MG63 (cell line): ENCODE results near the gene SLC39A5. TPM values are rescaled to one million over a fixed set of nuclear protein-coding genes. Genes with fewer than 3 reads are reported as not detected.
A peak's percentile ranks its signal among the peaks of the same experiment; 100 is the strongest.

Experiments
- DNase-seq: peaks from one replicate; pipeline ENCODE4 v3.0.0-alpha.2; 2020
- H3K27me3 ChIP-seq: fragments of 250-450 bp; sonication (Bioruptor Pico); 2 replicates; pipeline ENCODE4 v1.5.1; 2020; ENCODE audit warnings: mild to moderate bottlenecking, moderate library complexity
- H3K36me3 ChIP-seq: fragments of 250-450 bp; sonication (Bioruptor Pico); 2 replicates; pipeline ENCODE4 v1.5.1; 2020; ENCODE audit warnings: mild to moderate bottlenecking, moderate library complexity
- H3K4me3 ChIP-seq: fragments of 250-450 bp; sonication (Bioruptor Pico); 2 replicates; pipeline ENCODE4 v1.5.1; 2020; ENCODE audit warnings: mild to moderate bottlenecking, moderate library complexity
- H3K9me3 ChIP-seq: fragments of 250-450 bp; sonication (Bioruptor Pico); 2 replicates; pipeline ENCODE4 v1.5.1; 2020; ENCODE audit warnings: mild to moderate bottlenecking, moderate library complexity
- total RNA-seq: library from RNA; depleted of rRNA; stranded (reverse); fragments of >200 nt; shearing (Covaris generic); gene quantifications from 2 replicates; pipeline ENCODE4 v1.2.3, GENCODE V29; 2014; ENCODE audit warnings: low replicate concordance

The SLC39A5 gene
- total RNA-seq, 1 experiment from 2014 or later: not detected

DNA sequence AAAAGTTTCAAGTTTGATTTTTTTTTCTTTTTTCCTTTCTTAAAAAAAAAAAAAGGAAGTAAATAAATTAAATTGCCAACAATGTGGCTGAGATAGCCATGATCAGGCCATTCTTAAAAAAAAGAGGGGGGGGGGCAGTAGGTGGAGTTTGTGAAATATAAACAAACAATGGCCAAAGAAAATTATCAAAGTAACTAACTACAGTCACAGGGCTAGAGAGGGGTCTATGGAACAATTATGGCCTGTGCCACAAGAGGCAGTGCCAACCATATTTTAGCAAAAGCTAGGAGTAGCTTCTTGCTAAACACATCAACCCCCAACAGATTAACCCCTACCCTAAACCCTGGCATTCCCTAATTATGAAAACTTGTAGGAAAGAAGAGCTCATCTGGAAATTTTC lies 24.4 kb upstream of the SLC39A5 start:
- Histone ChIP-seq H3K36me3 (peaks cover 54% of the 10 kb centered on the region), H3K4me3 (no peak overlapping the region), H3K9me3 (no peaks in the 10 kb centered on the region), H3K27me3 (no peaks in the 10 kb centered on the region)
- DNase-seq: no peak

DNA sequence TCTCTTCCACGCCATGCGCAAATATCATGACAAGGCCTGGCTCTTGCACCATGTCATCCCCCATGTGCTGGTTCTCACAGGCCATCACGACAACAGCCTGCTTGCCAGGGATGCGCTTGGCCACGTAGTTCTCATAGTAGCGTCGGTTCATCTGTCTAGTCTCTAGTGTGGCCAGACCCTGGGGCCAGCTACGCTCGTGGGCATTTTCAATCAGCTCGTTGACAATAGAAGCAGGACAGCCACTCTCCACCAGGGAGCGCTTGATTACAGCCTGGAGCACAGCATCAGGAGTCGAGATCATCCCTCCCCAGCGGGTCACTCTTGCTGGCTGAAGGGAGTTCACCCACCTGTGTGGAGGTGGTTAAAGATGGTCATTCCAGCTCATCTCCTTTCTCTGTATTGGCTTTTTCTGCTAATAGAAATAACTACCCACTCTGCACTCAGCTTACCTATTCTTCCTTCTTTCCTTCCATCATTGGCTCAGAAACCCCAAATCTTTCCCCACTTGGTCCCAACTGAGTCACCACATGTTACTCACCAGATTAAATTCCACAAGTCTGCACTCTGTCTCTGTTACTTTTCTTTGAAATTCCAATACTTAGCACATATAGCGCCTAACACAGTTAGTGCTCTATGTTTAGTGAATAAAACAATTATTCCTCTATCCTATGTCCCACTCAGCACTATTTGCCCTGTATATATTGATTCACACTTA lies 23.2 kb upstream of the SLC39A5 start:
- H3K27me3 ChIP-seq: no peaks in the 10 kb centered on the region
- H3K4me3 ChIP-seq: no peak overlapping the region
- no peaks in the 10 kb centered on the region for H3K9me3 ChIP-seq
- peak; percentile 34 for DNase-seq
- peaks cover 66% of the 10 kb centered on the region for H3K36me3 ChIP-seq

DNA sequence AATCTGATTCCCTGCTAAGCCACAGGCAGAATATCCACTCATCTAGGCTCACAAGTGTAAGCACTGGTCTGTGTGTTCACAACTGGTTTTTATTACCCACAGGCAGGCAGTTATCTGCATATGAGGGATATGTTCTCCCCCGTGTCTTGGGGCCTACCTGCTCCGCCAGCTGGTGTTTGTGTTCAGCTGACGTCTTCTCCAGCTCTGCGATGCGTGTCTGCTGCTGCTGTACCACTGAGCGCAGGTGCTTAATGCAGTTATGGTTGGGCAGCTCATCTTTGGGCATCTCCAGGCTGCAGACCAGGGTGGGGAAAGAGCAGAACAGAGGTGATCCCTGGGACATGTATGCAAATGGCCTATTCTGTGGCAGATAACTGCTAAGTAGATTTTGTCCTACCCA lies 21.8 kb upstream of the SLC39A5 start:
- no peaks in the 10 kb centered on the region for H3K27me3 ChIP-seq
- DNase-seq: no peak
- H3K9me3 ChIP-seq: no peaks in the 10 kb centered on the region
- peaks cover 79% of the 10 kb centered on the region for H3K36me3 ChIP-seq
- H3K4me3 ChIP-seq: no peak overlapping the region

DNA sequence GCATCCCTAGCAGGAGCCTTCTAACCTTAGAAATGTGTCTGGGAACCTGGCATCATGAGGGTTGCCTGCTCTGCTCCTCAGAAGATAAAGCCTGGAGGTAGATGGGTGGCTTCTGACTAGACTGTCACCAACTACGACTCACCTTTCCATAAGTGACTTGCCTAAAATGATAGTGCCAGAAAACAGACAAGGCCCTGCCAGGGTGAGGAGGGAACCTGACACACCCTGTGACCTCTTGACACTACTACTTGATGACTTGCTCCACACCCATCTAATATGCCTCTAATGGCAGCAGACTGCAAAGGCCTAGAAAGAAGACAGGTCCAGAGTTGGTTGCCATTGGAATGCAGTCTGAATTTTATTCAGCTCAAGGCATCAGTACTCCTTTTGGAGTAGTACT lies 17.5 kb upstream of the SLC39A5 start:
- H3K36me3 ChIP-seq: peaks cover 82% of the 10 kb centered on the region

DNA sequence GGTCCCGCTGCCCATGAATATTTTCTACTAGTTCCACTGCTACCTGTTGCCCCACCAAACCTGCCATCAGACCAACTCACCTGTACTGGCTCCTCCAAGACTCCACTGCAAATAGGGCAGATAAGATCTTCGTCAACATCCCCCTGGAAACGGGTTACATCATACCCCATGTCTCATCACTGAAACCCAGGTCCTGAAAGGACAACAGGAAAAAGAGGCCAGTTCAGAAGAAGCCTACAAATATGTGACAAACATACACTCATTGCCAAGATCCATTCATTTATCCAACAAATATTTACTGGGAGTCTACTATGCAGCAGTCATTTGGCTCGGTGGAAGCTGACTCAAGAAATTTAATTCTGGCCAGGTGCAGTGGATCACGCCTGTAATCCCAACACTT lies 16.0 kb upstream of the SLC39A5 start:
- no peaks in the 10 kb centered on the region for H3K27me3 ChIP-seq
- peaks cover 74% of the 10 kb centered on the region for H3K36me3 ChIP-seq
- no peak for DNase-seq
- H3K9me3 ChIP-seq: no peaks in the 10 kb centered on the region
- H3K4me3 ChIP-seq: no peak overlapping the region

More for the DNA sequence above, 17.5 kb upstream of the SLC39A5 start:
- H3K27me3 ChIP-seq: no peaks in the 10 kb centered on the region
- H3K4me3 ChIP-seq: no peak overlapping the region
- DNase-seq: no peak
- H3K9me3 ChIP-seq: no peaks in the 10 kb centered on the region

DNA sequence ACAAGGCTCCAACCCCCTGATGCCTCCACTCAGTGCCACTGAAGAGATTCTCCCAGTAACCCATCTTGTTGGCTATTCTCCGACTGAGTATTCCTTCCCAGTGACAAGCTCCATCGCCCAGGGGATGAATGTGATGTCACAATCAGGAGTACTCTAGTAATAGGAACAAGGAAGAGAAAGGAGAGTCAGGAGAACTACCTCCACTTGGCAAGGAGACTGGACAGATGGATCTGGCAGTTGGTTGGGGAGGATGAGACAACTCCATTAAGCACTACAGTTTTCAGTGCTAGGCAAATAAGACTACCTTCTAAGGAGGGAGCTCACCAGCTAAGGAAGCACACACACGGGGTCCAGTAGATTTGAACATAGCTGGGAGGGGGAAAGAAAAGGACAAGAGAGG lies 13.4 kb upstream of the SLC39A5 start:
- no peak overlapping the region for H3K4me3 ChIP-seq
- no peaks in the 10 kb centered on the region for H3K9me3 ChIP-seq
- H3K27me3 ChIP-seq: no peaks in the 10 kb centered on the region
- H3K36me3 ChIP-seq: peaks cover 52% of the 10 kb centered on the region
- no peak for DNase-seq

DNA sequence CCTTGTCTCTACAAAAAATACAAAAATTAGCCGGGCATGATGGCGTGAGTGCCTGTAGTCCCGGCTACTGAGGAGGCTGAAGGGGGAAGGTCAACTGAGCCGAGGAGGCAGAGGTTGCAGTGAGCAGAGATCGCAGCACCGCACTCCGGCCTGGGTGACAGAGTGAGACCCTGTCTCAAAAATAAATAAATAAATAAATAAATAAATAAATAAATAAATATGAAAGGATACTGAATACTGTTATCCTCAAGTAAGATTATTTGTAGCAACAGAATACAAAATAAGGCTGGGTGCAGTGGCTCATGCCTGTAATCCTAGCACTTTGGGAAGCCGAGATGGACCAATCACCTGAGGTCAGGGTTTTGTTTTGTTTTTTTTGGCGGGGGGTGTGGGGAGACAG lies 10.0 kb upstream of the SLC39A5 start:
- Histone ChIP-seq H3K9me3 (no peaks in the 10 kb centered on the region), H3K4me3 (no peak overlapping the region), H3K27me3 (no peaks in the 10 kb centered on the region), H3K36me3 (peaks cover 21% of the 10 kb centered on the region)
- no peak for DNase-seq

DNA sequence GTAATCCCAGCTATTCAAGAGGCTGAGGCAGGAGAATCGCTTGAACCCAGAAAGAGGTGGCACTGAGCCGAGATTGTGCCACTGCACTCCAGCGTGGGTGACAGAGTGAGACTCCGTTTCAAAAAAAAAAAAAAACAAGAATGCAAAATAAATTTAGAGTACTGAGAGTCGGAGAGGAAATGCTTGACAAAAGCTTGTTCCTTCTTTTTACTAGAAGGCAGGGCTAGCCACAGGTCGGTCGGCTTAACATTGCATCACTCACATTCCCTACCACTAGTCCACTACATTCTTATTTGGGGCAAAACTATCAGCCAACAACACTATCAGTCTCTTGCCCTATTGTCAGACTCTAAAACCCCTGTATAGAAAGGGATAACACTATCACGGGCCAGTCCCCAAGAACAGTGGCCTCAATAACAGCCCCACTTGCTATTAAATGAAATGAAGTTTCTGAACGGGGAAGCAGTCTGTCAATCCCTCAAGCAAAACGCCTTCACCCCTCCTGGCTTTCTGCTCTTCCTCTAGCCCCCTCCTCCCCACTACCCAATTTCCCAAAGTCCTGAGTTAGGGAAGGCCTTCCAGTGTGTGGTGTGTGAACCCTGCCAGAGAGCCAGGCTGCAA lies 9.1 kb upstream of the SLC39A5 start:
- H3K9me3 ChIP-seq: no peaks in the 10 kb centered on the region
- H3K36me3 ChIP-seq: peaks cover 13% of the 10 kb centered on the region
- no peaks in the 10 kb centered on the region for H3K27me3 ChIP-seq
- H3K4me3 ChIP-seq: peak overlapping the region; percentile 97
- no peak for DNase-seq

DNA sequence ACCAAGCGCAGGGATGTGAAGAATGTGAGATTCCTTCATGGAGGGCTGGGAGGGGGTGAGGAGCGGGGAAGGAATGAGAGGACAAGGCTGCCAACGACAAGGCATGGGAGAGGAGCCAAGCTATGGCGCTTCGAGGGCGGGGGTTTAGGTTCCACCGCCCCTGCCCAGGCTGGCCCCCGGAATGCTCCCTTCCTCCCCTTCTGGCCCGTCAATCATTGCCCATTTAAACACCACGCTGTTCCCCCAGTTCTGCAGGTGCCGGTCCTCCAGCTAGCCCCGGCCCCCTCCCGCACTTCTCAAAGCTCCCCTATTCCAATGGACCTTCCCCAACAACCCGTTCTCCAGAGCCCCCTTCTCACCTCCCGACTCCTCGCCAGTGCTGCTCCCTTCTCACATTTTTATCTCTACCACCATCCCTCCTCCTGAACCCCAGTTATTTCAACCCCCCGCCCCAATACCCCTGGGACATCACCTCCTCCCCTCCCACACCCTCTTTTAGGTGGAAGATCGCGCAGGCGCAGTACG lies 8.6 kb upstream of the SLC39A5 start:
- H3K4me3 ChIP-seq: peak overlapping the region; percentile 97
- peaks cover 15% of the 10 kb centered on the region for H3K36me3 ChIP-seq
- H3K9me3 ChIP-seq: no peaks in the 10 kb centered on the region
- peak; percentile 83 for DNase-seq
- no peaks in the 10 kb centered on the region for H3K27me3 ChIP-seq

DNA sequence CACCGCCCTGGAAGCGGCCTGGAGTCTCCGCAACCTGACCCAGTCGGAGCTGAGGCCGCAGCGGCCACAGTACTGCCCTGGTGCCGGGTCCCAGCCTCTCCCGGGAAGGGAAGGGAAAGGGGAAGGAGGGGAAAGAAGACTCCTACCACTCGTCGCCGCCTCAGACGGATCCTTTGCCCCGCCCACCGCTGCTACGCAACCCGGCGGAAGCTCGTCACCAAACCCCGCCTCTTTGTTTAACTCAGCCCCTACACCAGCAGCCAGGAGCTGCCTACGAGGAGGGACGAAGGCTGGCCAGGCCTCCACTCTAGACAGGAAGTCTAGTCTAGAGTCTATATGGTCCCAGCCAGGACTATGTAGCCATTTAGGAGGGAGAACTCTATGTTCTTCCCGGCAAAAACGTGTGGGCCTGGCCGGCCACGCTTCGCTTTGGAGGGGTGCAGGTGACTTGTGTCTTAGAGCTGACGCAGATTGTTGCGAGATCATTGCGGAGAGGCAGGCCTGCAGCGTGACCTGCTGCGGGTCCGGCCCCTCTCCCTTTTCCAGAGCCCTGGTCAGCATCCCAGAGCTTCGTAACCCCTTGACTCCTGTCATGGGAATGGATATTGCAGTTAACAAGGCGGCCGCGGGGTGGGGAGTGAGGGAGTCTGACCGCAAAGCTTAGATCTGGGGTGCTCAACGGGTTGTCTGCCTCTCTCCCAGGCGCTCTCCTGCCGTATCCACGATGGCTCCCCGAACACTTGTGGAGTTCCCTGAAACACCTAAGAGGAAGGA lies 7.9 kb upstream of the SLC39A5 start, which contains the start of gene RNF41:
TSS of gene RNF41 (minus strand) at position 166 of the 774 bp plus-strand sequence. CDS start 7,875 bp downstream, outside the sequence.
- H3K9me3 ChIP-seq: no peaks in the 10 kb centered on the region
- DNase-seq: peak; percentile 97

DNA sequence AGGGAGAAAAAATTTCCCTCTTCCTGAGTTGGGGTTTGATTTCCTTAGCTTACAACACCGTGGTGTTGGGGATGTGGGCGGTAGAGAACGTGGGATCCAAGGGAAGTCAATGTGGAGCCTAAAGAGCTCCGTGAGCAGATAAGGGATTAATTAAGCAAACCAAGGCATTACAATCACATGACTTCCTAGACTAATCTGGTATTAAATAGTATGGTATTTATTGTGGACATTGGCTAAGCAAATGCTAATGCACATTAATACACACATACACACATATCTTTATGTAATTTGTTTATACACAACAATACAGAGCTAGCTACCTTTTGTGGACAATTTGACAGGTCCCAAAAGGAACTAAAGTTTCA lies 7.3 kb upstream of the SLC39A5 start:
- H3K27me3 ChIP-seq: no peaks in the 10 kb centered on the region
- H3K9me3 ChIP-seq: no peaks in the 10 kb centered on the region
- DNase-seq: no peak
- H3K4me3 ChIP-seq: peak overlapping the region; percentile 97
- peaks cover 11% of the 10 kb centered on the region for H3K36me3 ChIP-seq

More for the DNA sequence above, 7.9 kb upstream of the SLC39A5 start, which contains the start of gene RNF41:
- Histone ChIP-seq H3K4me3 (peak within 1 kb of the TSS; percentile 97), H3K36me3 (peaks cover 11% of the 10 kb centered on the region), H3K27me3 (no peaks in the 10 kb centered on the region)

DNA sequence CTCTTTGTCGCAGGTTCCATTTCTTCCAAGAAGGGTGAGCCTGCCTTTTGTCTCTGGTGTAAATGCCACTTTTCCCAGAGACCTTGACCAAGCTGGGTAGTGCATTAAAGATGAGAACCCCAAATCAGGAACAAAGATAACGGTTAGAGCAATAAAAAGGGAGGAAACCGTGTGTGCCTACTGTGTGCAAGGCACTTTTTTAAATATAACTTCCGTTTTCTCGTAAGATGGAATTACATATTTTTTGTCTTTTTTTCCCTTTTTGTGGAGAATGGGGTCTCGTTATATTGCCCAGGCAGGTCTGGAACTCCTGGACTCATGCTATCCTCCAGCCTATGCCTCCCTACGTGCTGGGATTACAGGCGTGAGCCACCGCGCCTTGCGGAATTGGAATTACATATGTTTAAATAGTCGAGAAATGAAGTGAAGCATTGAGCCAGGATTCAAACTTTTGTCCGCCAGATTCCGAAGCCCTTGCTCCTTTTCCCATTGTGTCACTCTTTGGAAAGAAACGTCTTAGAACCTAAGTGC lies 6.2 kb upstream of the SLC39A5 start:
- no peak for DNase-seq
- peaks cover 6% of the 10 kb centered on the region for H3K36me3 ChIP-seq
- no peaks in the 10 kb centered on the region for H3K9me3 ChIP-seq
- no peaks in the 10 kb centered on the region for H3K27me3 ChIP-seq
- H3K4me3 ChIP-seq: peak overlapping the region; percentile 76

DNA sequence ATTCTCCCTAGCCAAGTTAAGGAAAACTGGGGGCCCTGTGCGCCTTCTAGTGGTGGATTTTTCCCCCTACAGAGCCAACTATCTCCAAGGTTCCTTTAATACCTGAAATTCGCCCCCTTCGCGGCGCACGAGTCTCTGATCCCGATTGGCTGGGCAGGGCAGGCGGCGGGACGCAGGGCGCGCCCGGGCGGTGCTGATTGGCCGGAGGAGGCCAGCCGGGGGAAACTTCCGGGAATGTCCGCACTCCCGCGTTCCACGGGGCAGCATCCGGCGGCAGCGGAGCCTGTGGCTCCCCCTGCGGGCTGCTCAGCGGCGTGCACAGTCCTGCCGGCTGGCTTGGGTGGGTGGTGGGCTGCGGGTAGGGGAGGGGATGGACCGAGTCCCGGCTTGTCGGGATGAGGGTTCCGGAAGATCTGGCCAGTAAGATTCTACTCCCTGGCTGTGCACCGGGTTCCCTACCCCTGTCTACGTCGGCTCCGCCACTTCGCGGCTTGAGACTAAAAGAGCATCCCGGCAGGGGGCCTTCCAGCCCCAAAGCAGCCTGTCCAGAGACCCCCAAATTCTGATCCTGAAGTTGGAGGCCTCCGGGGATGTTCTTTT lies 5.6 kb upstream of the SLC39A5 start, which contains the start of gene NABP2:
TSS of gene NABP2 (plus strand) at position 241 of the 600 bp plus-strand sequence. CDS start 515 bp downstream, outside the sequence.
- H3K27me3 ChIP-seq: no peaks in the 10 kb centered on the region
- H3K4me3 ChIP-seq: peak within 1 kb of the TSS; percentile 76
- H3K36me3 ChIP-seq: peaks cover 6% of the 10 kb centered on the region
- no peaks in the 10 kb centered on the region for H3K9me3 ChIP-seq
- DNase-seq: peak; percentile 98

DNA sequence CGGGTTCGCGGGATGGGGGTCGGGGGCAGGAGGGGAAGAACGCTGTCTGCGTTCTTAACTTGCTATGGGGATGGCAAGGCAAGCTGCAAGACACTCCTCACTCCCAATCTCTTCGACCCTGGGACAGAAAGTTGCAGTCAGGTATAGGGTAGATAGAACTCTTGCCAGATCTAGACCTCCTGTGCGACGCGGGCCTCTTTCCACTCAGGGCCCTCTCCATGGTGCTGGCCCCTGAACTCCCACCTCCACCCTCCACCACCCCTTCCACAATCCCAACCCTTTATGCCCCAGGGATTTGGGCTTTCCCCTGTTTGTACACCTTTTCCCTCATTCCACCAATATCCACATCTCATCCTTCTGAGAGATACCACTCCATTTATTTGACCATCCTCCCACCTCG lies 4.9 kb upstream of the SLC39A5 start:
- DNase-seq: no peak
- peaks cover 6% of the 10 kb centered on the region for H3K36me3 ChIP-seq
- no peaks in the 10 kb centered on the region for H3K27me3 ChIP-seq
- peak overlapping the region; percentile 76 for H3K4me3 ChIP-seq
- H3K9me3 ChIP-seq: no peaks in the 10 kb centered on the region

DNA sequence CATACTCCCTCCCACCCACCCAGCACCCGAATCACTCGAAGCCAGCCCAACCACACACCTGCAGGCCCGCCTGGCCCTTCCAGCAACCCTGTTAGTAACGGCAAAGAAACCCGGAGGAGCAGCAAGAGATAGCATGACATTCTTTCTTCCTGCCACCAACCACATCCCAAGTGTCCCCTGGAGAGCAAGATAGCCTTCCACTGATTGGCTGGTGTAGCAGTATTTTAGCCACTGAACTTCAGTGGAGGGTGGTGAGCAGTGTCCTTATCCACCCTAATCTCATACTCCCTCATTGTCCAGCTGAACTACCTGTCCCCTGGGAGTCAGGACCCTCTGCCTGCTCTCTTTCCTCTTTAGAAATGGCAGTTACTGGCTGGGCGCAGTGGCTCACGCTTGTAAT lies 769 bp upstream of the SLC39A5 start:
- H3K27me3 ChIP-seq: no peaks in the 10 kb centered on the region
- no peaks in the 10 kb centered on the region for H3K9me3 ChIP-seq
- H3K4me3 ChIP-seq: no peak overlapping the region
- H3K36me3 ChIP-seq: peaks cover 4% of the 10 kb centered on the region; the same call in 1 of the 2 replicates
- no peak for DNase-seq

DNA sequence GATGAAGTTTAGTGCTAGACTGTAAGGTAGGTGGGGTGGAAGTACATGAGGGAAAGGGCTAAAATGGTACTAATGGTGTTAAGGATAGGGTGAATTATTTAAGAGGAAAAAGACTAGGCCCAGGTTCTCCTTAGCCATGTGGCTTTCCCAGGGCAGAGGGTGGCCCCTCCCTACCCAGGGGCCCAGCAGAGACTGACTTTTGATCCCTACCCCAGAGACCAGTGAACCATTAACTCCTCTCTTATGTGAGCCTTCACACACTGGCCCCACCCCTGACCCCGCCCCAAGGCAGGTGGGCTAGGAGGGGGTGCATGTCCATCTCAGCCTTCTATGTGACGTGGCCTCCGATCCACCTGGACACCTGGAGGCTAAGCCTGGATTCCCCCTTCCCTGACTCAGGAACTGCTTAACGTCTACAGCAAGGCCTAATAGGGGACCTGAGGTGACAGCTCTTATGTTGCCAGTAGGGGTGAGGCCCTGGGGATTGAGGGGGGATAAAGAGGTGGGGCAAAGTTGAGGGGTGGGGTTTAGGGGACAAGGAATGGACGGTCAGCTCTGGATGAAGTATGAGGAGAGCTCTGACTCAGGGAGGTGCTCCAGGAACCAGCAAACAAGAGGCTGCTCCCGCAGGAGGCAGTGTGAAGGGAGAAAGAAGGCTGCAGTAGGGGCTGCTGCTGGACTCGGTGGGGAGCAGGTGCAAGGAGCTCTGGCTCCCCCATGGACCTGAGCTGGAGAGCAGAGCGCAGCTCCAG lies 757 bp downstream of the SLC39A5 start:
- no peak for DNase-seq
- Histone ChIP-seq H3K36me3 (peaks cover 4% of the 10 kb centered on the region; the same call in 1 of the 2 replicates), H3K27me3 (no peaks in the 10 kb centered on the region), H3K9me3 (no peaks in the 10 kb centered on the region), H3K4me3 (no peak overlapping the region)
